ENCODE results near the gene ALKBH2.

Gene ALKBH2

DNA sequence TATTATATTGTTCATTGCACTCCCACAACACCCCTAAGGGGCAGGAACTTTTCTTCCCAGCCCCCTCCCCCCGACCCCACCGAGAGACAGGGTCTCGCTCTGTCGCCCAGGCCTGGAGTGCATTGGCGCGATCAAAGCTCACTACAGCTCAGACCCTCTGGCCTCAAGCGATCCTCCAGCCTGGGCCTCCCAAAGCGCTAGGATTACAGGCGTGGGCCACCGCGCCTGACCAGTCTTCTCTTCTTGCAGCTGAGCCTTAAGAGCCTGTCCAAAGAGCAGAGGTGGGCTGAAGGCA lies 3.8 kb upstream of the ALKBH2 start:
- H3K9me3 ChIP-seq (ENCODE audit: control insufficient read depth, insufficient read depth, low read length) = no peaks in the 10 kb centered on the region
- peak overlapping the region; percentile 97 for H3K4me3 ChIP-seq (ENCODE audit: low read length)
- peaks cover 41% of the 10 kb centered on the region for H3K36me3 ChIP-seq (ENCODE audit: control insufficient read depth, low read length)
- no peaks in the 10 kb centered on the region for H3K27me3 ChIP-seq (ENCODE audit: control insufficient read depth, low read length)
- H3K27ac ChIP-seq (ENCODE audit: low read depth, low read length) = peak overlapping the region; percentile 72
- TF ChIP-seq EZH2phosphoT487 (IDR thresholded peaks at IDR 0.05; ENCODE audit: borderline replicate concordance, low read length) = no peak
- TF ChIP-seq, protein P1, sequence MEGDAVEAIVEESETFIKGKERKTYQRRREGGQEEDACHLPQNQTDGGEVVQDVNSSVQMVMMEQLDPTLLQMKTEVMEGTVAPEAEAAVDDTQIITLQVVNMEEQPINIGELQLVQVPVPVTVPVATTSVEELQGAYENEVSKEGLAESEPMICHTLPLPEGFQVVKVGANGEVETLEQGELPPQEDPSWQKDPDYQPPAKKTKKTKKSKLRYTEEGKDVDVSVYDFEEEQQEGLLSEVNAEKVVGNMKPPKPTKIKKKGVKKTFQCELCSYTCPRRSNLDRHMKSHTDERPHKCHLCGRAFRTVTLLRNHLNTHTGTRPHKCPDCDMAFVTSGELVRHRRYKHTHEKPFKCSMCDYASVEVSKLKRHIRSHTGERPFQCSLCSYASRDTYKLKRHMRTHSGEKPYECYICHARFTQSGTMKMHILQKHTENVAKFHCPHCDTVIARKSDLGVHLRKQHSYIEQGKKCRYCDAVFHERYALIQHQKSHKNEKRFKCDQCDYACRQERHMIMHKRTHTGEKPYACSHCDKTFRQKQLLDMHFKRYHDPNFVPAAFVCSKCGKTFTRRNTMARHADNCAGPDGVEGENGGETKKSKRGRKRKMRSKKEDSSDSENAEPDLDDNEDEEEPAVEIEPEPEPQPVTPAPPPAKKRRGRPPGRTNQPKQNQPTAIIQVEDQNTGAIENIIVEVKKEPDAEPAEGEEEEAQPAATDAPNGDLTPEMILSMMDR (IDR thresholded peaks at IDR 0.05; ENCODE audit: low read depth, low read length, poor library complexity, severe bottlenecking) = no peak
- H3K79me2 ChIP-seq (ENCODE audit: control insufficient read depth, low read length) = peaks cover 35% of the 10 kb centered on the region
- H3K4me1 ChIP-seq (ENCODE audit: control insufficient read depth, low read length) = peaks cover 39% of the 10 kb centered on the region
- peaks cover 3% of the 10 kb centered on the region; the same call in 1 of the 2 replicates for H3F3A ChIP-seq (ENCODE audit: control insufficient read depth, insufficient read depth)
- no peaks in the 10 kb centered on the region for H3K9me2 ChIP-seq (replicated peaks; ENCODE audit: control insufficient read depth, low read length)
- peak overlapping the region; percentile 93 for H3K4me2 ChIP-seq (ENCODE audit: low read length)
- H4K20me1 ChIP-seq (ENCODE audit: control insufficient read depth, insufficient read depth, low read depth, low read length) = peaks cover 11% of the 10 kb centered on the region; the same call in 1 of the 2 replicates

DNA sequence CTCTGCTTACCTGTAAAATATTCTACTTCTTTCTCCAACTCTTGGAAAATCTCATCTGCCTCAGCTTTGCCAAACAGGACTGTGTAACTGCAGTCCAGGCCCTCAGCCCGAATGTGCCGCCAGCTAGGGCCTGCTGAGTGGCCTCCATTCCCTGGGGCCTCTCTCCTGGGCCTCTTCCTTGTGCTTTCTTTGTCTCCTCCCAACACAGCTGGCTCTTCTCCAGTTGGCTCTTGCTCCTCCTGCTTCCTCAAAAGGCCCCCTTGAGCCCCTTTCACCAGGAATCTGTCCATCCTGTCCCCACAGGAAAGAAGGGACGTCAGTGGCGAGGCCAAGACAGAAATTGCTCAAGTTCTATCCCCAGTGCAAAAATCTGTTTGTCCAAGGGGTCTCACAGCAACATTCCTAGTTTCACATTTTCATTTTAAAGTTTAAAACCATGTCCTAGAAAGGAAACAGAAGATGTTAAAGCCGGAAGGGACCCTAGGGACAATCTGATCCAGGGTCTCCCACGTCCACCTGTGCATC lies 713 bp downstream of the ALKBH2 start:
- H4K20me1 ChIP-seq (ENCODE audit: control insufficient read depth, insufficient read depth, low read depth, low read length) = no peaks in the 10 kb centered on the region
- peak overlapping the region; percentile 55 for H3K27ac ChIP-seq (ENCODE audit: low read depth, low read length)
- peaks cover 41% of the 10 kb centered on the region for H3K79me2 ChIP-seq (ENCODE audit: control insufficient read depth, low read length)
- no peak for TF ChIP-seq EZH2phosphoT487 (IDR thresholded peaks at IDR 0.05; ENCODE audit: borderline replicate concordance, low read length)
- TF ChIP-seq, protein P1 (IDR thresholded peaks at IDR 0.05; ENCODE audit: low read depth, low read length, poor library complexity, severe bottlenecking) = no peak
- H3K4me3 ChIP-seq (ENCODE audit: low read length) = peak overlapping the region; percentile 80
- peaks cover 49% of the 10 kb centered on the region for H3K36me3 ChIP-seq (ENCODE audit: control insufficient read depth, low read length)
- no peaks in the 10 kb centered on the region for H3K9me3 ChIP-seq (ENCODE audit: control insufficient read depth, insufficient read depth, low read length)
- peaks cover 7% of the 10 kb centered on the region for H3F3A ChIP-seq (ENCODE audit: control insufficient read depth, insufficient read depth)
- H3K27me3 ChIP-seq (ENCODE audit: control insufficient read depth, low read length) = no peaks in the 10 kb centered on the region
- H3K4me2 ChIP-seq (ENCODE audit: low read length) = peak overlapping the region; percentile 99
- no peaks in the 10 kb centered on the region for H3K9me2 ChIP-seq (replicated peaks; ENCODE audit: control insufficient read depth, low read length)
- H3K4me1 ChIP-seq (ENCODE audit: control insufficient read depth, low read length) = peaks cover 44% of the 10 kb centered on the region

DNA sequence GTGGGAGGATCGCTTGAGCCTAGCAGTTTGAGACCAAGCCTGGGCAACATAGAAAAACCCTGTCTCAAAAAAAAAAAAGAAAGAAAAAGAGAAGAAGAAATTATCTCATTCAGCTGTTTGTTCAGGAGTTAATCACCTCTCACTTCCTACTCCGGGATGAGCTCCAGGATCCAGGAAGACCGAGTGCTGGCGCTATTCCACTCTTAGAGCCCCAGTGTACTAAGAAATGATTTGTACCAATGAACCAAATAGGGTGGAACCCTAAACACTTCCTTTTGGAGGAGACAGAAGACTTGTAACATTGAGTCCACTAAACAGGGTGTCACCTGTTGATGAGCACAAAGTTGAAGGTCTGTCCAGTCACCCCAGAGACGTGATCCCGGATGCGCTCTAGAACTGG lies 3.6 kb downstream of the ALKBH2 start:
- H3K9me2 ChIP-seq (replicated peaks; ENCODE audit: control insufficient read depth, low read length) = no peaks in the 10 kb centered on the region
- H3K4me1 ChIP-seq (ENCODE audit: control insufficient read depth, low read length) = peaks cover 36% of the 10 kb centered on the region
- no peaks in the 10 kb centered on the region for H3K27me3 ChIP-seq (ENCODE audit: control insufficient read depth, low read length)
- H3K9me3 ChIP-seq (ENCODE audit: control insufficient read depth, insufficient read depth, low read length) = no peaks in the 10 kb centered on the region
- H3K27ac ChIP-seq (ENCODE audit: low read depth, low read length) = no peak overlapping the region
- H3F3A ChIP-seq (ENCODE audit: control insufficient read depth, insufficient read depth) = peaks cover 16% of the 10 kb centered on the region; the same call in 1 of the 2 replicates
- H3K4me3 ChIP-seq (ENCODE audit: low read length) = no peak overlapping the region
- H3K36me3 ChIP-seq (ENCODE audit: control insufficient read depth, low read length) = peaks cover 75% of the 10 kb centered on the region
- TF ChIP-seq, protein P1 (IDR thresholded peaks at IDR 0.05; ENCODE audit: low read depth, low read length, poor library complexity, severe bottlenecking) = no peak
- no peak for TF ChIP-seq EZH2phosphoT487 (IDR thresholded peaks at IDR 0.05; ENCODE audit: borderline replicate concordance, low read length)
- peak overlapping the region; percentile 99; the same call in 1 of the 2 replicates for H3K4me2 ChIP-seq (ENCODE audit: low read length)
- peaks cover 2% of the 10 kb centered on the region; the same call in 1 of the 2 replicates for H4K20me1 ChIP-seq (ENCODE audit: control insufficient read depth, insufficient read depth, low read depth, low read length)
- peaks cover 41% of the 10 kb centered on the region for H3K79me2 ChIP-seq (ENCODE audit: control insufficient read depth, low read length)
